D721Med (cell line): ENCODE measurements around the gene IER2.
A peak's percentile ranks its signal among the peaks of the same experiment; 100 is the strongest.
"Not testable (repeated sequence)": the region's sequence is repeated elsewhere in the genome, so short reads cannot be mapped to it uniquely, and the experiment has no call there.

Source experiments
- DNase-seq: peaks from one replicate; pipeline ENCODE4 v3.0.0; 2011; ENCODE audit warnings: low spot score; ENCODE audit not compliant: insufficient read length
- FAIRE-seq: peaks from 2 replicates; lab custom pipeline; 2011; peaks lifted over from hg19 to GRCh38; lab: Jason Lieb, UNC
- TF ChIP-seq, protein P1 (sequence below): IDR thresholded peaks from 2 replicates; pipeline ENCODE4 v1.5.1; 2012; ENCODE audit warnings: mild to moderate bottlenecking, control low read depth; ENCODE audit not compliant: insufficient read depth; ENCODE audit errors: missing control alignments

Gene IER2

DNA sequence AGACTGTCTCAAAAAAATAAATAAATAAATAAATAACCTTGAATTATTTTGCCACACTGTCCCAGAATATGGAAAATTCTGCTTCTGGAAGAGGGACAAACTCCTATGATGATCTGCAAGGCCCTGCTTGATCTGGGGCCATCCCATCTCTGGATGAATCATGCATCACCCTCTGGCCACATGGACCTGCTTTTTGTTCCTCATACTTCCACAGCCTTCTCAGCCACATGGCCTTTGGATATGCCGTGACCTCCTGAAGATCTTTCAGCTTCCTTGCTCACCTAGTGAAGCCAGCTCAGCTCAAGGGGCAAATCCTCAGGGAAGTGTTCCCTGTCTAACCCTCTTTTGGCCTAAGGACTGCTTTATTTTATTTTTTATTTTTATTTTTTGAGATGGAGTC lies 10.3 kb downstream of the IER2 start:
- DNase-seq = no peak
- TF ChIP-seq, protein P1, sequence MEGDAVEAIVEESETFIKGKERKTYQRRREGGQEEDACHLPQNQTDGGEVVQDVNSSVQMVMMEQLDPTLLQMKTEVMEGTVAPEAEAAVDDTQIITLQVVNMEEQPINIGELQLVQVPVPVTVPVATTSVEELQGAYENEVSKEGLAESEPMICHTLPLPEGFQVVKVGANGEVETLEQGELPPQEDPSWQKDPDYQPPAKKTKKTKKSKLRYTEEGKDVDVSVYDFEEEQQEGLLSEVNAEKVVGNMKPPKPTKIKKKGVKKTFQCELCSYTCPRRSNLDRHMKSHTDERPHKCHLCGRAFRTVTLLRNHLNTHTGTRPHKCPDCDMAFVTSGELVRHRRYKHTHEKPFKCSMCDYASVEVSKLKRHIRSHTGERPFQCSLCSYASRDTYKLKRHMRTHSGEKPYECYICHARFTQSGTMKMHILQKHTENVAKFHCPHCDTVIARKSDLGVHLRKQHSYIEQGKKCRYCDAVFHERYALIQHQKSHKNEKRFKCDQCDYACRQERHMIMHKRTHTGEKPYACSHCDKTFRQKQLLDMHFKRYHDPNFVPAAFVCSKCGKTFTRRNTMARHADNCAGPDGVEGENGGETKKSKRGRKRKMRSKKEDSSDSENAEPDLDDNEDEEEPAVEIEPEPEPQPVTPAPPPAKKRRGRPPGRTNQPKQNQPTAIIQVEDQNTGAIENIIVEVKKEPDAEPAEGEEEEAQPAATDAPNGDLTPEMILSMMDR = no peak

DNA sequence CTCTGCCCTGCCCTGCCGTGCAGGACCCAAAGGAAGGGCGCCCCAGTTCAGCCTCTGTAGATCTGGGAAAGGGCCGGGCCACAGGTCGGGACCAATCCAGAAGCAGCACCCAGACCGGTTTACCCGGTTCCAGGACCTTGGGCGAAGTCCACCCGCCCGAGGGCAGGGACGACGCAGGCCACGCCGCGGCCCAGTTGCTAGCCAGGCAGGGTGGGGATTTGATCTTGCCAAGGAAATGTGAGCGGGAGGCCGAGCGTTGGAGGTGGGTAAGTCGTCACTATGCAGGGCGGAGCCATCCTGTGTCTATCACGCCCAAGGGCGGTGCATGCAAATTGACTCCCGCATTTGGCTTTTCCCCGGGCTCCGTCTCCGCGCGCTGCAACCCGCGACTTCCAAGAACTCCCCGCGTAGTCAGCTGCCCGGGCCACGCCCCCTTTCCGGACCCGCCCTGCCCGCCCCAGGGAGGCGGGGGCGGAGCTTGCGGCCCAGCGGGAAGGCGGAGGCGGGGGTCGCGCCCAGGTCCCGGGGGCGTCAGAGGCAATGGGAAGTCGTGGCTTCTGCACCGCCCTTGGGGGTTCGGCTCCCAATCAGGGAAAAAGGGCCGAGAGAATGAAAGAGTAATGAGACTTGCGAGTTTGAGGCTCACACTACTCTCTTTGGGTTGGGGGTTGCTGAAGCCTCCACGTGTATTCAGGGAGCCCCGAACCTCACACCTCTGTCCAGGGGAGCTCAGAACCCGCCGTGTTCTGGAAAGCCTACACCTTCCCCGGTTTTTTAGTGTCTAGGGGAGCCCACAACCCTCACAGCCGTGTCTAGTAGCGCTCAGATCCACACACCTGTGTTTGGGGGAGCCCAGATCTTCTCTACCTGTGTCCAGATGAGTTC lies 12.8 kb downstream of the IER2 start:
- TF ChIP-seq, protein P1 = no peak
- DNase-seq (peak; percentile 73), FAIRE-seq (no peak)

More for the DNA sequence above, 10.3 kb downstream of the IER2 start:
- no peak for FAIRE-seq

DNA sequence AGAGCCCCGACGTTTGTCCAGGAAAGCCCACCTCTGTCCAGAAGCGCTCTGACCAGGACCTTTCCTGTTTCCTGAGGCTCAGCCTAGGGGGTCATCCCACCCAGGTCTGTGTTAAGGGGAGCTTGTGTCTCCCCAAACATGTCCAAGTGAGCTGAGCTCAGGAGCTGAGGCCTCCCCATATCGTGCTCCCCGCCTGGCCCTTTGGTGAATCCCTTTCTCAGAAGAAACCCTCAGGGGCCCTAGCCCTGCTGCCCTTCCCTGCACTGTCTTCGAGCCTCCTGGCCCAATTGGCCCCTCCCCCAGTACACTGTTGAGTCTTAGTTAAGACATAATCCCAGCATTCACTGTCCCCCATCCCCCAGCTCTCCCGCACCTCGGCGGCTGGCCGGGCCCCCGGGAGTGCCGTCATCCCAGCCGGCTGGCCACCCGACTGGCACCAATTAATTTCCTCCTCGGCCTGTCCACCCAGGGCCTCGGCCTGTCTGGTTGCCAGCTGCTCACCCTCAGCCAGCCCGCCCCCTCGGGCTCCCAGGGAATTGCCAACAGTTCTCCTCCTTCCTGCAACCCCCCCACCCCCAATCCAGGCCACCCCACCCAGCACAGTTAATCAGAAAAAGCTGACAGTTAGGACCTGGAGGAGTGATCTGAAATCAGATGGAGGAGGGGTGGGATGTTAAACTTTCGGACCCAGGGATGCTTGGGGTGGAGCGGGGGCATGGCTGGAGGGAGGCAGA lies 13.6 kb downstream of the IER2 start:
- FAIRE-seq (no peak), DNase-seq (peak; percentile 73)
- TF ChIP-seq, protein P1 = no peak

DNA sequence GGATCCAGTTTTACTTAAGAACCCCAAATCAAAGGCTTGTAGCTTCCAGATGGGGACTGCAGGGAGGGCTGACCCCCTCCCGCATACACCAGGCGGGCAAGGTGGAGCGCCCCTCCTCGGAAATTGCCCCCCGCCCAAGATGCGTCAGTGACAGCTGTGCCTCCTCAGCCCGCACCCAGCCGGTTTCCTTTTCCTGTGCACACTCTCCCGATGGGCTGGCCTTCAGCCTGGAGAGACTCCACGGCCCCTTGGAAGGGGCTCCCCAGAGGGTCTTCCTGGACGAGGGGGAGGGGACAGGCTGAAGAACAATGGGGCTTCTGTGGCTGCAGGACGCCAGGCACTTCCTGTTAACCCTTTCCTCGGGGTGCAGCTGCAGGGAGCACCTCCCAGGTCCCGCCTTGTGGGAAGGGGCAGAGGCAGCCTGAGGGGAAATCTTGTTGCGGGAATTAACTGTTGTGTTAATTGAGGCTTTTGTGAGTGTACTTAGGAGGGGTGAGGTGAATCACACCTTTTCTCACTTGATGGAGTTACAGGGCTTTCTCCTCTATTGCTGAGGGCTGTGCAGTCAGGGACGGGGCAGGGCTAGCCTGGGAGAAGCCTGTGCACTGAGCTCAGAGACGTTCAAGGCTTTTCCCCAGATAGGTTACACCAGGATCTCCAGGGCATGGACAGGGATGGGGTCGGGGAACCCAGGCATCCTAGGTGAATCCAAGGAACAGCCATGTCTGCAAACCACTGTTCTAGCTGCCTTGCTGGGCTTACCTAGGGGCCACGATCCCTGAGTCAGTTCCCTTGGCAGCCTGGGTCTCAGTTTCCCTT lies 14.3 kb downstream of the IER2 start:
- FAIRE-seq (no peak), DNase-seq (no peak)
- TF ChIP-seq, protein P1 = no peak

DNA sequence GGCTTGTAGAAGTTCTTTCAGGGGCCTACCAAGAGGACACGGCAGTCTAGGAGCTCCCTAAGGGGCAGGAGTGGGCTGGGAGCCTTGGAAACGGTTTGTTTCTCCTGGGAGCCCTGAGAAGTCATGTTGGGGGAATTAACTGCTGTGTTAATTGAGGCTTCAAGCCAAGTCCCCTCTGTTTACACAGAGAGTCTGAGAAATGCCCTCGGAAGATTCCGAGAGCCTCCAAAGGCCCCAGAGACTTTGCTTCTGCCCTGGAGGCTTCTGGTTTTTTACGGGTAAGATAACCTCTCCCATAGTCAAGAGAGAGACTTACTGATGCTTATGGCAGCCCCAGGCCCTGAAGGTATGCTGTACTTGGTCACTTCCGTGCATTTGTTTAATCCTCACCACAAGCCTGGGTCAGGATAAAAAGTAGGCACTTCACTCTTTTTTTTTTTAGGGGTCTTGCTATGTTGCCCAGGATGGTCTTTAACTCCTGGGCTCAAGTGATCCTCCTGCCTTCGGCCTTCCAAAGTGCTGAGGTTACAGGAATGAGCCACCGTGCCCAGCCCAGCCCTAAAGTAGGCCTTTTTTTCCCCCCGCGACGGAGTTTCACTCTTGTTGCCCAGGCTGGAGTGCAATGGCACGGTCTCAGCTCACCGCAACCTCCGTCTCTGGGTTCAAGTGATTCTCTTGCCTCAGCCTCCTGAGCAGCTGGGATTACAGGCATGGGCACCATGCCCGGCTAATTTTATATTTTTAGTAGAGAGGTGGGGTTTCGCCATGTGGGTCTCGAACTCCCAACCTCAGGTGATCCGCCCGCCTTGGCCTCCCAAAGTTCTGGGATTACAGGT lies 15.2 kb downstream of the IER2 start:
- DNase-seq (no peak), FAIRE-seq (no peak)
- TF ChIP-seq, protein P1 = no peak

DNA sequence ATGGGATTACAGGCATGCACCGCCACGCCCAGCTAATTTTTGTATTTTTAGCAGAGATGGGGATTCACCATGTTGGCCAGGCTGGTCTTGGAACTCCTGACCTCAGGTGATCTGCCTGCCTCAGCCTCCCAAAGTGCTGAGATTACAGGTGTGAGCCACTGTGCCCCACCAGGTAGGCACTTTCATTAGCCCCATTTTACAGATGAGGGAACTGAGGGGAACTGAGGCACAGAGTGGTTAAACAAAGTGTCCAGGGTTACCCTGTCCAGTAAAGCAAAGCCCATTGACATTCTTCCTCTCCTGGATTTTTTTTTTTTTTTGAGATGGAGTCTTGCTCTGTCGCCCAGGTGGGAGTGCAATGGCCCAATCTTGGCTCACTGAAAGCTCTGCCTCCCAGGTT lies 15.9 kb downstream of the IER2 start:
- not testable (repeated sequence) for DNase-seq, FAIRE-seq

DNA sequence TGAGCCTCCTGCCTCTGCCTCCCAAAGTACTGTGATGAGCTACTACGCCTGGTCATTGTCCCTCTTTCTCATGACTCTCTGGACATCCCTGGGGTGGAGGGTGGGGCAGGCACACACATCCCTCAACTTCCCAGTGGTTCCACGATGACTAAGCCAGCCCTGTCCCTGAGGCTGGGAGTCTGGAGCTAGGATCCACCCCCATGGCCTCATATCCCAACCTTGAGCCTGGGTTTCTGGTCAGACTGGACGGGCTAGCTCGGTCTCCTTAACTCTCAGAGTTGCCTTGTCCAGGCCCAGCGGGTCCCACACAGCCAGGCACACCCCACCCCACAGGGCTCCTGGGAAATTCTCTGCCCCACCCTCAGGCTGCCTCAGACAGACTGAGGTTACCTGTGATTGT lies 19.6 kb downstream of the IER2 start:
- TF ChIP-seq, protein P1 = no peak
- FAIRE-seq = no peak
- DNase-seq = no peak
